Stimulated activated CD4-positive, alpha-beta T cell treated with anti-CD3 and anti-CD28 coated beads, Interleukin-4, amount 100 ng/mL, for 4 hours (primary cell): ENCODE data around the gene SNTG2.

ENCODE experiments used
- DNase-seq, 2 experiments: peaks; one replicate each; pipeline ENCODE4 v3.0.0-alpha.2; 2020

Gene SNTG2

GRCh38 chr2:1300284-1300683 is 349.6 kb downstream of the SNTG2 start:
- no peak for DNase-seq

GRCh38 chr2:1301056-1301455 is 350.4 kb downstream of the SNTG2 start:
- no peak for DNase-seq

- no peak for DNase-seq
Measured at GRCh38 chr2:1305342-1306013, 354.8 kb downstream of the SNTG2 start.

GRCh38 chr2:1306014-1306686 is 355.5 kb downstream of the SNTG2 start:
- no peak for DNase-seq

- no peak for DNase-seq
Measured at GRCh38 chr2:1306687-1307516, 356.3 kb downstream of the SNTG2 start.

- DNase-seq, result no peak
Measured at GRCh38 chr2:1307670-1308069, 357.0 kb downstream of the SNTG2 start.

- no peak for DNase-seq
Measured at GRCh38 chr2:1308678-1309077, 358.0 kb downstream of the SNTG2 start.

- no peak for DNase-seq
Measured at GRCh38 chr2:1309507-1309906, 358.9 kb downstream of the SNTG2 start.

- DNase-seq, result no peak
Measured at GRCh38 chr2:1310202-1310601, 359.6 kb downstream of the SNTG2 start.

GRCh38 chr2:1310866-1311265 is 360.2 kb downstream of the SNTG2 start:
- DNase-seq, result no peak

GRCh38 chr2:1313240-1313924 is 362.7 kb downstream of the SNTG2 start:
- no peak for DNase-seq

GRCh38 chr2:1314254-1314653 is 363.6 kb downstream of the SNTG2 start:
- no peak for DNase-seq

GRCh38 chr2:1318366-1319009 is 367.8 kb downstream of the SNTG2 start:
- DNase-seq, result no peak

- DNase-seq, result no peak
Measured at GRCh38 chr2:1319393-1319792, 368.7 kb downstream of the SNTG2 start.

GRCh38 chr2:1321321-1321720 is 370.7 kb downstream of the SNTG2 start:
- DNase-seq, result no peak

- DNase-seq, result no peak
Measured at GRCh38 chr2:1324884-1325283, 374.2 kb downstream of the SNTG2 start.

GRCh38 chr2:1328684-1329083 is 378.0 kb downstream of the SNTG2 start:
- no peak for DNase-seq

GRCh38 chr2:1339388-1340140 is 388.9 kb downstream of the SNTG2 start:
- DNase-seq, result no peak

GRCh38 chr2:1340141-1340512 is 389.5 kb downstream of the SNTG2 start:
- DNase-seq, result no peak

GRCh38 chr2:1341404-1342120 is 390.9 kb downstream of the SNTG2 start:
- DNase-seq, result no peak

- DNase-seq, result no peak
Measured at GRCh38 chr2:1348789-1349188, 398.1 kb downstream of the SNTG2 start.
